NCI-H2029 (cell line): Measurements from ENCODE around the gene PKD1L1.
"Not testable (repeated sequence)": the region's sequence is repeated elsewhere in the genome, so short reads cannot be mapped to it uniquely, and the experiment has no call there.

Experiments used
- DNase-seq: peaks from one replicate; lab custom pipeline; 2025; lab: John Stamatoyannopoulos, UW

Gene PKD1L1

GRCh38 chr7:47954231-47954911, 6.1 kb upstream of the PKD1L1 start:
- DNase-seq, result no peak

DNA sequence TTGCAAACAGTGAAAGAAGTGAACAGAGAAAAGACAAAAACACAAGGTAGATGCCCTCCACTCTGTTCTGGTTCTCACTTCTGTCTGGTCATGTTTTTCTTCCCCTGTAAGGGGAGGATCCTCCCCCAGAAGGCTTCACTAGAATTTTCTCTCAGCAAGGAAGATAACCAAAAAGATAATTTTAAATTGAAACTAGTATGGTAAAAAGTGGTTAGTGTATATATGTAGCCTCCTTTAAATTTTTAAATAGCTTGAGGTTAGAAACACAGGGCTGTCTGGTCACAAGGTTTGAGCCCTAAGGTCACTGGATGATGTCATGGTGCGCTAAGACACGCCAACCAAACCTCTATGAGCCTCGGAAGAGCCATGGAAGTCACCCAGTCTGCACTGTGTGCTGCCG, 5.6 kb upstream of the PKD1L1 start:
- no peak for DNase-seq

DNA sequence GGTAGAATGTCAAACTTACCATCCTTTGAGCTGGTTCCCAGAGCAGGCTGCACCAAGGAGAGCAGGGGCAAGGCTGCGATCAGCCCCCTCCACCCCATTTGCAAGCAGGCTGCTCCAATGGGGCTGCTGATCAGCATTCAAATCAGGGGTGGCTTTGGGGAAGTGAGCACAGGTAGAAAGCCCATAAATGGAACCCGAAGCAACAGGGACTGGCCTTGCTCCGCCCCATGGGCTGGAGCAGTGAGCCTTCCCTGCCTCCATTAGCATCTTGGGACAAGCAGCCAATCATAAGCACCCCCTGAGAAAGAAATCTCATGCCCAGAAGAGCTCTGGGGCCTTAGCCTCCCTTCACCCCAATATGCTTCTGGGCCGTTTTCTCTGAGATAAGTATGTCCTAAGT, 4.0 kb upstream of the PKD1L1 start:
- DNase-seq, result no peak

- no peak for DNase-seq
Measured at GRCh38 chr7:47951374-47951773, 3.1 kb upstream of the PKD1L1 start.

DNA sequence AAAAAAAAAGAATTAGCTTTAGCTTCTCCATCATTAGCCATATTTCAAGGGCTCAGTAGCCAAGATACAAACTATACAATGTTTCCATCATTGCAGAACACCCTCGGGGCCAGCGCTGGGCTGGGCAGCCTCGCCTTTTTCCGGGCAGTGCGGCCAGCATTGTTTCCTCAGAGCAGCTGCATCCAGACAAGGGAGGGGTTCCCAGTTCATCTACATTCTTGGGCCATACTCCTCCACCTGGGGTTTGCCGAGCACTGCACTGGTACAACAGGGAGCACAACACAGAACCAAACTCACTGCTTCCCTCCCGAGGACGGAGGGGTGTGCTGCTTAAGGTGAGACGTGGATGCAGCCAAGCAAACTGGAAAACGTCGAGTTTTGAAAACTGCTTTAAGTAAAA, 2.4 kb upstream of the PKD1L1 start:
- no peak for DNase-seq

DNA sequence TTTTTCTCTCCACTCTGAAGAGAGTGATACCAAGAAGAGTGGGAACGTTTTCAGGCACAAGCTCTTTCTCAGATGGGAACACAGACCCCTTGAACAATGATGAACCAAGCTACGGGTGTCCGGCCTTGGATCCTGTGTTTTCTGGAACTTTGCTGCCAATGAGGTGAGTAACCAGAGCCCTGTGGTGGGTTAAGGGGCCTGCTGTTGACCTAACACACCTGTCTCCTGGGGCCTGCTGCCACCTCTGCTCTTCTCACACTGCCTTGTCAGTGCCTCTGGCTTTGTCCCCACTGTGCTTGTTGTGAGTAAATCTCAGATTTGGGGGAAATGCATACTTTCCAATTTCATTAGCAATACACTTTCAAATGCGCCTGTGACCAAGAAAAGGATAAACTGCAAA, 1.4 kb upstream of the PKD1L1 start:
- no peak for DNase-seq

- no peak for DNase-seq
Measured at GRCh38 chr7:47947355-47947749, 914 bp downstream of the PKD1L1 start.

- no peak for DNase-seq
Measured at GRCh38 chr7:47946581-47947354, 1.5 kb downstream of the PKD1L1 start.

DNA sequence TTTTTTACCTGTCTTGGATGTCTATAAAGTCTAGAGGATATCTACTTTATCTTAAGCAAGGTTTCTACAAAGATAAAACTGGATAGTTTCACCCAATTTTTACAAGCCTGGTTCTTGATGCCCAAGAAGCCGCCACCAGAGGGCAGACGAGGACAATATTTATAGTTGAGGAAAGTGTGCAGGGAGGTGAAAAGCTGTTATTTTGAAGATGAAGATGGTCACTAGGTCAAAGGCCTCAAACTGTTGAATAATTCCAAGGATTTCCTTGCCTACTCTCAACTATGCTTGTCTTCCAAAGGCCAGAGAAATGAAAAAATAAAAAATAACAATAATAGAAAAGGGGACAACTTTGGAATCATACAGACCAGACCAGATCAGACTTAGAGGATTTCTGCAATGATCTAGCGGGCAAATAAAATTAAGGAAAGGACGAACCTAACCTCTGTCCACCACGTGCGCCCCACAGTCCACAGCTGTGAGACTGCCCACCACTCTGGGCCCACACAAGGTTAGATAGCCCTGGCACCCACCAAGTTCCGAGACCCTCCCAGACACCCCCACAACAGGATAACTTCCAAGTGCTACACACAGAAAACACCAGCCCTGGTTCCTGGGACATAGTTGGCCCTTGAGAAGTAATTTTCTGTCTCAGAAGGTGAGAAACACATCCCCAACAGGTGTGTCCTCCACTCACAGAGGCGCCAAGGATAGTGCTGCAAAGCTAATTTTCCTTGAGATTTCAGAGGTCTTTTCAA, 2.8 kb downstream of the PKD1L1 start:
- peak; percentile 25 for DNase-seq

DNA sequence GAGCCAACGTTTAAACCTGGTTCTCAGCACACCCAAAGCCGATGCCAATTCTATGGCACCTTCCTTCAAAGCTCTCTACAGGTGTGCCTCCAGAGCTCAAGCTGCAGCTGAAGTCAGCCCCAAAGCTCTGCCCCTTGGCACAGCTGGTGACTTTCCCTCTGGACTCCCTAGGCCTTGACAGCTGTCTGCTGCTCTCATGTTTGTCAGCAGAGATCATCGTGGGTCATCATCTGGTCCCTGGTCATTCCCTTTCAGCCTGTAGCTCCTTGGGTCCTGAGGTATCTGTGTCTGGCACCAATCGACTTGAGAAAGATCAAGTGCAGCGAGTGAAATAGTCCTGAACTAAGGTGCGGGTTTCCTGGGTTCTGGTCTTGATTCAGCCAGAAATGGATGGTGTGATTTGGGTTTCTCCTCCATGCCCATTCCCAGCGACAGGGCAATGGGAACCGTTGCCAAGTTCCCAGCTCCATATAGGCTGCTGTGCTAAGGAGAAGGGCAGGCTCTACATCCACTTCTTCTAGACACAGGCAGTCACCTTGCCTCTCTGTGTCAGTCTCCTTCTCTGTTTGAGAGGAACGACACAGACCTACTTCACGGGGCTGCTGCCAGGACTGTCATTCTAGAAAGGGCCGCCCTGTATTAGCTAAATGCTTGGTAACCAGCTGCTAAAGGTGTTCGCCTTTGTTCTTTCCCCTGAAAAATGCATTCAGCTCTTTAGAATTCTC, 3.6 kb downstream of the PKD1L1 start:
- DNase-seq, result no peak

- no peak for DNase-seq
Measured at GRCh38 chr7:47943676-47944474, 4.4 kb downstream of the PKD1L1 start.

GRCh38 chr7:47942651-47943050, 5.6 kb downstream of the PKD1L1 start:
- not testable (repeated sequence) for DNase-seq

GRCh38 chr7:47942132-47942531, 6.1 kb downstream of the PKD1L1 start:
- DNase-seq, result no peak

DNA sequence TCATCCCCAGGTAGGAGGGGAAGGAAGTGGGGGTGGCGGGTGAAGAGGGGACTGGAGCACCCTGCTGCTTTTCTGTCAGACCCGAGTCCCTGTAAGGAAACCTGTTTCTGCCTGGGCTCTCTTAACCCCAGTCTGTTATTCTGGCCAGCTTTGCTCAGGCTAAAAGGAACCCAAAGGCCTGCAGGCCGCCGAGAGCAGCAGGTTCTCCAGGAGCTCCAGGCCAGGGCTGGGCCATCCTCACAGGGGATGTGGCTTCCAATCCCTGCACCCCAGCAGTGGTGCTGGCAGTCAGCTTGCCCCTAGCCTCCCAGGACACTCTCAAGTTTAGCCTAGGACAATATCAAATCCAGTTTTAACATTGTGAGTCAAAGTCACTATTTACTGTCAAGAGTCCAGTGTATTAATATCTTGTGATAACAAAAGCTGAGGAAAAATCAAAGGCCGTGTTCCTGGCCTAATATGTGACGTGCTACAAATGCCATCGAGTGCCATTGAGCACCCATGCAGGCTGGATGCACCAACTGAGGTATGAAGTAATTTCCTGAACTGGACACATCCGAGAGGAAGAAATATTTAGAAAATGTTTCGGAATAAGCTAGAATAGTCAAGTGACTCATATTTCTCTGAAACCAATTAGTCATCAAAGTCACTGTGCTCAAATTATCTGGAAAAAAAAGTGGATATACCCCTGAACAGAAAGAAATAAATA, 7.0 kb downstream of the PKD1L1 start:
- DNase-seq, result no peak

GRCh38 chr7:47940088-47941013, 7.9 kb downstream of the PKD1L1 start:
- DNase-seq, result no peak

GRCh38 chr7:47939425-47940036, 8.7 kb downstream of the PKD1L1 start:
- no peak for DNase-seq

DNA sequence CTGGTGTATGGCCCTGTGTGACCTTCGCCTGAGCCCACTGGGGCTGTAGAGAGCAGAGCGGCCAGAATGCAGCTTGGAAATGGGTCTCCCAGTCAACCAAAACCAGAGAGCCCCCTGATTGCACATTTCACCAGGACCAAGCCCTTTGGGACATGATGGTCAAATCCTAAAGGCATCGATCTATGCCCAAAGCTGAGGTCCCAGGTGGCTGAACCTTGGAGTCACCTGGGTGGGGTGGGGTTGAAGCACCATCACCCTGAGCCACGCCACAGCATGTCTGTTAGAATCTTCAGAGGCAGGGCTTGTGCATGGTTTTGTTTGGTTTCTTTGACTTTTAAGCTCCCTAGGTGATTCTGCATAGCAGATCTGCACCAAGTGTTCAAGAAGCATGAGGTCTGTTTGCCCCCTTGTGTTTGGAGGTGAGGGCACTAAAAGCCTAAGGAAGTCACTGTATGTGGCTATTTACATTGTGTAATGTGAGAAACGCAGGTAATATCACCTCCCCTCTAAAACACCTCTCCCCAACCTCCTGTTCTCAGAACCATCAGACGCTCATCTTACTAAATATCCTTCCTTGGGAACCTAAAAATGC, 9.6 kb downstream of the PKD1L1 start:
- no peak for DNase-seq

GRCh38 chr7:47937711-47938573, 10.3 kb downstream of the PKD1L1 start:
- DNase-seq, result no peak
